NCI-H524 treated with DMSO at 0.1 percent for 48 hours (cell line): ENCODE measurements around the gene CPNE2.

Experiments
- DNase-seq: peaks from one replicate; lab custom pipeline; 2025; lab: John Stamatoyannopoulos, UW

Gene CPNE2

DNA sequence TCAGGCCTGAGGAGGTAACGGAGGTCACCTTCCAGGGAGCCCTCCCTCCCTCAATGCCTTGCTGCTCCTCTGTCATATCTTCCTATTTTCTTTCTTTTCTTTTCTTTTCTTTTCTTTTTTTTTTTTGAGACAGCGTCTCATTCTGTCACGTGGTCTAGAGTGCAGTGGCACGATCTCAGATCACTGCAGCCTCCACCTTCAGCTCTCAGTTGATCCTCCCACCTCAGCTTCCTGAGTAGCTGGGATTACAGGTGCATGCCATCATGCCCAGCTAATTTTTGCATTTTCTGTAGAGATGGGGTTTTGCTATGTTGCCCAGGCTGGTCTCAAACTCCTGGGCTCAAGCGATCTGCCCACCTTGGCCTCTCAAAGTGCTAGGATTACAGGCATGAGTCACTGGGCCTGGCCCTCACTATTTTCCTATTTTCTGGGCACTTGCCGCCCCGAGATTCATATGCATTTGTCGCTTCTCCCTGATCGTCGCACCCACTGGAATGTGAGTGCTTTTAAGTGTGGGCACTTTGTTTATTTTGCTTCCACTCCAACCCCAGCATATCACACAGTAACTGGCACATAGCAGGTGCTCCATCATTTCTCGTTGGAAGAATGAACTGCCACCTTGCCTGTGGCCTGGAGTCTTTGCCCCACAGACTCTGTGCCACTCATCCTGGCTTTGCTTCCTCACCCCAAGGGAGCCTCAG, 31.7 kb downstream of the CPNE2 start:
- no peak for DNase-seq

DNA sequence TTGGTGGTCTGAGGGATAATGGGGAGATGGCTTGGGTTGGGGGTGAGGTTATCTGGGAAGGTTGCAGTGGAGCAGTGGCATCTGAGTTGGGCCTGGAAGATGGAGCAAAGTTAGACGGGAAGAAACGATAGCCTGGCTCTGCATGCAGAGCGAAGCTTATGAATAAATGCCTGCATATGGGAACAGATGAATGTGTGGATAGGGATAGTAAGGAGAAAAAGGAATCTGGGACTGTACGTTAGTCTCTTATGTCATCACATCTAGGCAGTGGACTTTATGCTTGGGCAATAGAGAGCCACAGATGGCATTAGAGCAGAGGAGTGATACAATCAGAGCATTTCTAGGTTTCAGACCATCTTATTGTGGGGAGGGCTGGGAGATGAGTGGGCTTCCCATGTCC, 33.0 kb downstream of the CPNE2 start:
- no peak for DNase-seq

DNA sequence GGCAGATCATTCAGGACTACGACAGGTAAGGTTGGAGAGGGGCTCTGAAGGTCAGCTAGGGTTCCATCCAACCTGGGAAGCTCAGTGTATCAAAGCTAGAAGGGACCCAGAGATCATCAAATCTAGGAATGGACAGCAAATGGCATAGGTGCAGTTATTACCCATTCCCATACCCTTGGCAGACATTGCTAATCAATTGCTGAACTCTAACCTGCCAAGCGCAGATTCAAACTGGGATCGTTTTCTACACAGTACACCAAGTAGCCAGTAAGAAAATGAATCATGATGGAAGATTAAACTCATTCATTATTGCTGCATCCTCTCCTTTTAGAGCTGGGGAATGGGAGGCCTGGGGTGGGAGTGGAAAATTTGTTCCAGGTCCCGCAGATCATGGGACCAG, 33.6 kb downstream of the CPNE2 start:
- DNase-seq, result no peak

DNA sequence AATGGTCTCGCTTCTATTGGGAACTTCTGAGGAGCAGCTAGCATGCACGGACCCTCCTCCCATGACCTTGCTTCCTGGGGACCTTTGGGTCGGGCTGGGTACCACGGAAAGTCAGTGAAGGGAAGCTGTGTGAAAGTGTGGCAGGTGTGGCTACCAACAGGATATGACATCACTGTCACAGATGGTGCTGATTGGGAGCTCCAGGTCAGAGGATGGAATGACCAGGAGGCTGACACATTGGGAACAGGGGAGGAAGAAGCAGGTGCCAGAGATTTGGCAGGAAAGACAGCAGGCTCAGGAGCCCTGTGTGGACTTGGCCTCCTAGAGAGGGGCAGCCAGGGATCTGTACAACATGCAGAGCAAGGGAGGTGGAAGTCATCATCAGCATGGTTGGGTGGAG, 34.0 kb downstream of the CPNE2 start:
- no peak for DNase-seq

DNA sequence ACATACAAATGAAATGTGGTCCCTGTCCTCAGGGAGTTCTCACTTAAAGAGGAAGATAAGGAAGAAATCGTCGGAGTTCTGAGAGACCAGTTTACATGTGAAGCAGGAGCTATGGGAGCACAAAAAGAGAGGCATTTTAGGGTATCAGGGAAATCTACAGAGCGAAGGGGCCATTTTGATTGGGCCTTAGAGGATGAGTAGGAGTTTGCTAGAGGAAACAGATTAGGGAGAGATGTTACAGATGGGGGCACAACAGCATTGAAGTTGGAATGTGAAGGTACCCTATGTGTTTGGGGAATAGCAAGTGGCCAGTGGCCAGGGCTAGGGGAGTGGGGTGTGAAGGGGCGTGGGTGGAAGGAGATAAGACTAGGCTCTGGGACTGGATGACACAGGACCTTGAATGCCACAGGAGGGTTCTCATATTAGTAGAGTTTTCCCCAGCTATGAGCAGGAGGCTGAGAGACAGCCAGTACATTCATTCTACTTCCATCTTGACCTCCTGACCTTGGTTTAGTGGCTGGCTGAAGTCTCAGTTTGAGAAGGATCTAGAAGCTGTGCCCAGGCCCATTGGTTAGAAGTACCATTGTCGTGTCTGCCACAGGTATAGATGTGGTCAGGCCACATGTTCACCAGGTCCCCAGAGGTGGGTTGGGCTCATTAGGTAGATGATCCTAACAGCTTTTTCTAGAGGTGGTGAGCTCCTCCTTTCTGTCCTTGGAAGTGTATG, 34.8 kb downstream of the CPNE2 start:
- no peak for DNase-seq

DNA sequence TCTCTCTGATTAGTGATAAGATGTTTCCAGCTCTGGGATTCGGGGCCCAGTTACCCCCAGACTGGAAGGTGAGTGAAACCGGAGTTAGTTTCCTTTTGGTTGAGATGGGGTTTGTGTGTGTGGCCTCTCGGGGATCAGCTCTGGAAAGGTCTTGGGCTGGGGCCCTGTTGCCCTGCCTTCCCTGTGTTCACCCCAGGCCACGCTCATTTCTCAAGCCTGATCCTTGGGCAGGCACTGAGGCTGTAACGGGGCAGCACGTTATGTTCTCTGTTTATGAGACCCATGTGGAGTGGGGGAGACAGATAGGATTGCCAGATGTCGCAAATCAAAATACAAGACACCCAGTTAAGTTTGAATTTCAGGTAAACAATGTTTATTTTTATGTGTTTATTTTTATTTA, 35.5 kb downstream of the CPNE2 start:
- no peak for DNase-seq

DNA sequence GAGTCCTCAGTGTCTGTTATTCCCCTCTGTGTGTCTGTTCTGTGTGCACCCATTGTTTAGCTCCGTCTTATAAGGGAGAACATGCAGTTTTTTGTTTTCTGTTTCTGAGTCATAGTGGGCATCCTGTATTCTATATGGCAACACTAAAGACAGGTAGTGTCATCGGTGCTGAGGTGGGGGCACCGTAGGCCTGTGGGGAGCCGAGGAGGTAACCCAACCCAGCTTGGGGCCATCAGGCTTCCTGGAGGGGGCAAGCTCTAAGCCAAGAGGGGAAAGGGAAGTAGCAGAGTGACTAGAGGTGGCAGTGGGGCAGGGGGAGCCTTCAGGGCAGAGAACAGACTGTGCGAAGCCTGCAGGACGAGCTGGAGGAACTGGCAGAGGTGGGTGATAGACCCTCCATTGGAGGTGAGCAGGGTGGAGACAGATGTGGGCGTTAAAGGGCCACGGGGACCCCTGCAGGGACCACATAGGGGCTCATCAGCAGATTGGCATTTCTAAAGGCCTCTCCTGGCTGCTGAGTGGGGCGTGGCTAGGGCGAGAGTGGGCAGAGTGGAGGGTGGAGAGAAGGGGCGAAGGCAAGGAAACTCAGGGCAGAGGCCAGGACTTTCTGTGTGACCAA, 36.5 kb downstream of the CPNE2 start:
- DNase-seq, result no peak

DNA sequence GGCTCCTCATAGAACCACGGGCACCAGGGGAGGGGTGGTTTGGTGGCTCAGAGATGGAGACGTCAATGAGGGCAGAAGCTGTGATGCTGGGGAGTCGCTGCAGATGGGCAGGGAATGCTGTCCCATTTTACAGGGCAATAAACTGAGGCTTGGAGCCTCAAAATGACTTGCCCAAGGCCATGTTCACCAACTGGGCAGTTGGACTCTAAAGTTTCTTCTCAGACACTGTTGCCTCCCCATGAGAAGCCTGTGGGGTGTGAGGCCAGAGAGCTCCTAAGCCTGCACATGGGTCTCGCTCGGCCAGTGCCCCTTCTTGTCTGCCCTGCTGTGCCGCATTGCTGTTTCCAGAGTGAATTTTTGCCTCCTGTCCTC, 38.6 kb downstream of the CPNE2 start:
- no peak for DNase-seq

DNA sequence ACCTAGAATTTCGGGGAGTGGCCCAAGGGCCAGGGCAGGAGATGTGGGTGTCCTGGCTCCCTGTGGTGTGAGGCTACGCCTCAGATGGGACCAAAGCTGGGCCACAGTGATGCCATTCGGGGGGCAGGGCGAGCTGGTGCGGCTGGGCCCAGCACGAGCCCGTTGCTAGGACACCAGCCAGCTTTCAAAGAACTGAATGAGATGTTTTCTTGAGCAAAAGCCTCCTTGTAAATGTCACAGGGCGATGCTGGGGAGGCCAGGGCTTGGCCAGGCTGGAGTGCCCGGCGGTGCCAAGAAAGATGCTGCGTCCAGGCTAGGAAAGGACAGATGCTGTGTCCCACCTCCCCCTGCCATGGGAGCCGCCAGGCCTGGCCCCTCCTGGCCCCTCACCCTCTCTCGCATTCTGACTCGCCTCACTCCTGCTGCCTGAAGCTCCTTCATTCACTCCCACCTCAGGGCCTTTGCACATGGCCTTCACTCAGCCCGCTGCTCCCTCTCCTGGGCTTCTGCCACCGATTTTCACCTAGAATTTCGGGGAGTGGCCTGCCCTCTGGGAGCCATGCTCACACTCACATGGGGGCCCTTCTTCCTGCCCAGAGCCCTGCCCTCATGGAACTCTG, 39.1 kb downstream of the CPNE2 start:
- DNase-seq, result no peak

DNA sequence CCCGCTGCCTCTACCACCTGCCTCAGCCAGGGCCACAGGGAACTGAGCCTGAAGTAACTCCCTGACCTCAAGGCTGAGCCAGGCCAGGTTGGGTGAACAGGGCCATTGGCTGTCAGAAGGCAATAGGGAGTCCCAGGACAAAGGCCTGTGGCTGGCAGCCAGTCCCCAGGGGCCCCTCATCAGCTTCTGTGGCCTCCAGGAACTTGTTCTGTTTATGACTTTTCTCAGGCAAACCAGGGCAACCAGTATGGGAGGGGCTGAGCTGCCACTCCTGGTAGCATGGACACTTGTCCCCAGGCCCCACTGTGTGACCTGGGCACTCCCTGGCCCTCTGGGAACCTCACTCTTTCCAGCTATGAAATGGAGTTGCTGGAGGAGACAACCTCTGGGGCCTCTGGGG, 40.1 kb downstream of the CPNE2 start:
- DNase-seq, result no peak

DNA sequence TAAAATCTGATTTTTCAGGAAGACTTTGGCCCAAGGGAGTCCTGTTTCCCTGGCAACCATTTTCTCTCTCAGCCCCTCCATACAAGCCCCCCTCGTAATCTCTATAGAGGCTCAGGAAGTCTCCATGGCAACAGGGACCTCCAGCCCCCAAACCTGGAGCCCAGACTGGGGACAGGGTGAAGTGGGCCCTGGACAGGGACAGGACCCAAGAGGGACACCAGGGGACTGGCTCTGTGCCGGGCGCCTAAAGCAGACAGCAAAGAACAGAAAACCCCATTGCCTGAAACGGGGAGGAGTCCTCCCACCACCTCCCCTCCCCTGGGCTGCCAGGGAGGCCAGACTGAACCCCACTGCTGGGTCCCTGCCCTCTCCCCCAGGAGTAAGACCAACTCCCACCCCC, 40.6 kb downstream of the CPNE2 start:
- no peak for DNase-seq

DNA sequence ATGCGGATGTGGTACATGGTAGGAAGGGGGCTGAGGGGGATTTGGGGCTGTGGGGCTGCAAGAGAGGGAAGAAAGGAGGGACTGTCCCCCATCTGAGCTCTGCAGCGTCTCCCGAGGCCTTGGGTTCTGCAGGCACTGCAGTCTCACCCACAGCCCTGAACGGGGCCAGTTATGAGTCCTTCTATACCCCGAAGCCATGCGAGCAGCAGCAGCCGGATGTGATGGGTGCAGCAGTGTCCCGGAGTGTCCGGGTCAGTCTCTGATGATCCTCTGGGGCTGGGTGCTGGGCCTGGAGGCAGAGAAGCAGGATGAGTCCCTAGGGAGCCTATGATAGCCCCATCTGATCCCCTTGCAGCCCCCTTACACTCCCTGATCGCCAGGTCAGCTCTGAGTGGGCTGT, 41.5 kb downstream of the CPNE2 start:
- DNase-seq, result no peak

DNA sequence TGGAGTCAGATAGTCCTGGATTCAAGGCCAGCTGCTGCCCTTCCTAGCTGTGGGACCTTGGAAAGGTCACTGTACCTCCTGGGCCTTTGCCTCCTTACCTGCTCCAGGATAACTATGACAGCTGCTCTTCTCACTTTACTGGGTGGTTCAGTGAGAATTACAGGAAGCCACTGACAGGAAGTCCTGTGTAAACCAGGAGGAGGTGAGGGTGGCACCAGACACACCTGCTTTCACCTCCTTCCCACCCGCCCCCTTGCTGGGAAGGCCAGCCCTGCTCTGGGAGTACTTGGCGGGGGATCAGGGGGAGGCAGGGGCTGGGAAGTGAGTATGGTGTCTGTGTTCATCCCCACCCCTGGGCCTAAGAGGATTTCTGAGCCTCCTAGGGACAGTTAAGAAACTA, 42.6 kb downstream of the CPNE2 start:
- DNase-seq, result no peak

DNA sequence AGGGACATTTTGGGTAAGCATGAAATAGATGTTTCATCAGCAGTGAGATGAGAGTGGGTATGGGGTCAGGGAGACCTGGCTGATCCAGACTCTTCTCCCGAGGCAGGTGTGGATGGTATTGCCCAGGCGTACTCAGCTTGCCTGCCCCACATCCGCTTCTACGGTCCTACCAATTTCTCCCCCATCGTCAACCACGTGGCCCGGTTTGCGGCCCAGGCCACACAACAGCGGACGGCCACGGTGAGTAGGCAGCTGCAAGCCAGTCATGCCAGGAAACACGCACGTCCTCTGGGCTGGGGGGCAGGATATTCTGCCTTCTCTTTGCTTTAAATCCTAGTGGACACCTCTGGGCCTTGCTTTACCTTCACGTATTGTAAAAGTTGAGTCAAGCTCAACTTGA, 44.7 kb downstream of the CPNE2 start:
- DNase-seq, result no peak

DNA sequence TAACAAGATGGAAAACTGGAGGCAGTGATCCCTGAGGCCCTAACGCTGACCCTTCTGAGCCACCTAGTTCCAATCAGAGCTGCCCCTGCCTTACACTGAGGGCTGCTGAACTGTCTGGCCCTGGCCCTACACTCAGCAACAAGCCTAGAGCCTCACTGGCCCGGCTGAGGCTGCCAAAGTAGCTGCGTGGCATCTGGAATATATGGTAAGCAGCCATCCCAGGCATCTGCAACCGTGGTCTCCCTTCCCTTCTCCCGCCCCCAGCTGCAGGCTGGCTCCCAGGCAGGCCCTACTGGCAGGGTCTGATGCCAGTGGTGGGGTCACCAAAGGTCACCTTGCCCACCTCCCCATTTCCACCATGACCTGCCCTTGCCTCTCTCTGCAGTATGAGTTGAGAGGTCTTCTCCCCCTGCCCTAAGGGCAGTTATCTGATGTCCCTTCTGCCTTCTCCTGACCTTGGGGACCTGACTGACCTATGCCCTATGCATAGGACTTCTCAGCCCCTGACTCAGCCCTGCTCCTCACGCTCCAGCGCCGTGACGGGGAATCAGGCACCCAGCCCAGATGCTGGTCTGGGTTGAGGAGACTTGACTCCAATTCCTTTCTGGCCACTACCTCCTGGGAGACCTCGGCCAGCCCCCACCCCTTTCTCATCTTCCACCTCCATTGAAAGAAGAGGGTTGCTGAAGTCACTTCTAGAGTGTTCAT, 45.3 kb downstream of the CPNE2 start:
- DNase-seq, result no peak

DNA sequence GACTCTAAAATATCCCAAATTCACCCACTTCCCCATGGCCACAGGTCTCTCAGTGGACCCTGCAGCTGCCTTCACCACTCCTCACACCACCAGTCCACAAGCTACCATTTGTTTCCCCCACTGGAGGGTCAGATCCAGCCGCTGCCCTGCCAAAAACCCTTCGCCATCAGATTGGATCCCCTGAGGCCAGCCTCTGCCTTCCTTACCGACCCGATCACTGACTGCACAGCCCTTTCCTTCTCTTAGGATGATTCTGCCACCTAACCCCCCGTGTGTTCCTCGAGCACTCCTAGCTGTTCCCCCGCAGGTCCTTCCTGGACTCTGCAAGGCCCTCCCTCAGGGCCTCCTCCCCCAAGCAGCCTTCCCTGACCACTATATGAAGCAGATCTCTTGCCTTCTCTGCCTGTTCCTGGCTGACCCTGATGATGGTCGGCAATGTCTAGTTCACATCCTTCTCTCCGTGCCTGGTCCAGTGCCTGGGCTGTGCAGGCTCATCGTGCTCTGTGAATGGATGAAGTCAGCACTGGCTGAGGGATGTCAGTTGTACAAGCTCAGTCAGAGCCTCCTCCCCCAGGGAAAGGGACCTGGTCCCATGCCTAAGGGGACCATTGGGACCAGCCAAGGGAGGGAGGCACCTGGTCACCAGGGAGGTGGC, 46.0 kb downstream of the CPNE2 start:
- no peak for DNase-seq

DNA sequence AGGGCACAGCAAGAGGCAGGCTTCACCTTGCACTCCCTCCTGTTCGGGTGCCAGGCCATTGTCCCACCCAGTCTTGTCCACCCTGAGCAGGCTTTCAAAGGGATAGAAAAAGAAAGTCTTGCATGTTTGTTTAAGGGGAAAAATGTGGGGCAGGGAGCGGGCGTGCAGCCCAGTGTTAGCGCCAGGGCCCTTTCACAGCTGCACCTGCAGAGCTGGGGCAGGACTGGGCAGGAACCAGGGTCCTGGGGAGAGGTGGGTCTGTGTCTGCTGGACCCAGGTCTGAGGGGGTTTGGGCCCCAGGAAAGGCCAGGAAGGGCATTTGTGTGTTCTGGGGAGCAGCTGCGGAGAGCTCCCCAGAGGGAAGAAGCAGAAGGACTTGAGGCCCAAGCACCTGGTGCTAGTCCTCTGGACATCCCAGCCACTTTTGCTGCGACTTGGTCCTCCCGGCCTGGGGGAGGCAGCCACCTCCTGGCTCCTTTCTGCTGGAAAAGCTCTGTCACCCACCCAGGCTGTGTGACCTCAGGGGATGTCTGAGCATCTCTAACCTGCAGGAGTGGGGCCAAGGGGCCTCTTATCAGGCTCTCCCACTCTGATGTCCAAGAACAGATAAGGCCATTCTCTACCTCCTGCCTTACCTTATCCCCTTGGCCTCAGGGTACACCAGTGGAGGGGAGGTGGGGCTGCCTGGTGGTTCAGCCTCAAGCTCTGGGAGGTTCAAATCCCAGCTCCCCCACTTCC, 48.7 kb downstream of the CPNE2 start:
- DNase-seq, result no peak

DNA sequence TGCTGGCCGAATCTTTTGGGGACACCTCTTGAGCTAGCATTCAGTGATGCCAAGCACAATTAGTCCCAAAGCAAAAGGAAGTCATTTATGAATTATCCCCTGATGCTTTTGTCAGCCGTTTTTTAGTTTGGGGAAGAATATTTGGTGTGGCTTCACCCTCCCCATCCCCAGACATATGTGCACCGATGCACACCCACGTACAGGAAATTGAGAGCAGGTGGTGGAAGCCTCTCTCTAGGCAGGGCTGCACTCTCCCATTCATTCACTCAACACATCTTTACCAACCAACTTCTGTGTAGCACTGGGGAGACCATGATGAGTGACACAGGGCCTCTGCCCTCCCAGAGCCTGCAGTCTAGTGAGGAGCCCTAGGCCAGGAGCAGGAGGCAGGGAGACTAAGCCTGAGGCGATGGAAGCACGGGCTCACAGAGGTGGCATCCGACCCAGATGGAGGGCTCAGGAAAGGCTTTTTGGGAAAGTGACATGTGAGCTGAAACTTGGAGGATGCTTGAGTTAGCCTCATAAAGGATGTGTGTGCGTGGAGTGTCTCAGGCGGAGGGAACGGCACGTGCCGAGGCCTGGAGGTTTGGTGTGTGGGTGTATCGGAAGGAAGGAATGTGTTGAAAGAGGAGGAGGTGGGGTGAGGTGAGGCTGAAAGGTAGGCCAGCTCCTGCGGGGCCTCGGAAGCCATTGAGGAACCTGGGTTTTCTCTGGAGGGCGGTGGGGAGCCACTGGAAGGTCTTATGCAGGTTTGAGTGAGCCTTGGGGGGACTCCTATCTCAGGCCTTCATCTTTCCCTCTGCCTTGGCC, 49.6 kb downstream of the CPNE2 start:
- no peak for DNase-seq

DNA sequence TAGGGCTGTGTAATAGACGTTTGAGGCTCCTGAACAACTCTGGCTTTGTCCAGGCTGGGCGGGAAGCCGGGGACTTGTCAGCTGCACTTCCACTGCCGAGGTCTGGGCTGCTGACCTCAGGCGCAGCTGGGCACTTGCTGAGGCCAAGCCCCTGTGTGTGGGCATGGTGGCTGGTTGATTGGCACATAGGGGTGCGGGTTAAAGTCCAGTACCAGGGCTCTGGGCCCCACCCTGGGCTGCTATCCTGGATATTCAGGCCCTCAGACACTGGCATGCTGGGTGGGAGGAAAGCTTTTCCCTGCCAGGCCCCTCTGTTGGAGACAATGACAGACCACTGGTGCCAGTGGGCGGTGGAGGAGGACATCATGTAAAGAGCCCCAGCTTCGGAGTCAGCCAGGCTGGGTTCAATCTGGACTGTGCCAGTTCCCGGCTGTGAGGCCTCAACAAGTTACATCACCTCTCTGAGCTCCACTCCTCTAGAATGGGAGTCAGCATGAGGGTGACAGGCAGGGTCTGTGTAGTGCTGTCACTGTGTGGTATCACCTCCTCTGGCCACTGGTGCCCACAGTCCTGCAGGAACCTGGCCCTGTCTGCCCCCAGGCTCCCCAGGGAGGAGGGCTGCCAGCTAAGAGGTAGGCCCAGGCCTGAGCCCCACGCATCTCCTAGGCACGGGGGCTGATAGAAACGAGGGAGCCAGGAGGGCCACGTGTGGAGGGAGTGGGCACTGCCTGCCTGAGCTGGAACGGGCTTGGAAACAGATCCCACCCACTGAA, 51.0 kb downstream of the CPNE2 start:
- DNase-seq, result no peak

DNA sequence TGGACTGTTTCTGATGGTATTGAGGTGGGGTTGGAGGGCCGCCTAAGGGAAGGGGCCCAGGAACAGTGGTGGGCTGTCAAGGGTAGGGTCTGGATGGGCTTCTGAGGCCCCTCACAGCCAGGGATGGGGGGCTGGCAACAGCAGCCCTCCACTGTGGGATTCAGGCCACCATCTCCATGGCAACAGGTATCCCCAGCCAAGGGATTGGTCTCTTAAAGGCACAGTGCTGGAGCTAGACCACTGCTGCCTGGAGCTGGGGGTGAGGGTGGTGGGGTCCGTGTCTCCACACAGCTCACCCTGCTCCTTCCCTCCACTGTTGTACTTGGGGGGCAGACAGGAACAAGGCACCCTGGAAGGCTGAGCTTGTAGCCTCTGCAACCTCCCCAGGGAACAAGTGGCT, 51.6 kb downstream of the CPNE2 start:
- no peak for DNase-seq
